HCT116 (cell line): Measurements from ENCODE around the gene HMGA1.

ENCODE experiments used
- EZH2 ChIP-seq: fragments of 200-600 bp; sonication (generic); IDR thresholded peaks from 2 replicates; pipeline ENCODE4 v1.6.1; 2017; ENCODE audit warnings: antibody characterized with exemption, mixed run types
- EZH2phosphoT487 ChIP-seq: fragments of 200-600 bp; IDR thresholded peaks from 2 replicates; pipeline ENCODE4 v1.6.1; 2018; ENCODE audit warnings: antibody characterized with exemption, borderline replicate concordance
- JUND ChIP-seq: IDR thresholded peaks from 2 replicates; pipeline ENCODE4 v1.6.1; 2012
- POLR2A ChIP-seq: IDR thresholded peaks from 2 replicates; pipeline ENCODE4 v1.7.0; 2011; ENCODE audit warnings: borderline replicate concordance; ENCODE audit not compliant: insufficient read depth, insufficient read length; ENCODE audit errors: extremely low read depth
- ZNF274 ChIP-seq: fragments of 200-500 bp; sonication (Bioruptor generic); IDR thresholded peaks from 2 replicates; pipeline ENCODE4 v1.6.1; 2014; ENCODE audit warnings: mild to moderate bottlenecking, low read depth, low read length, inconsistent platforms
- TF ChIP-seq, protein P1 (sequence below): IDR thresholded peaks from 2 replicates; pipeline ENCODE4 v1.6.1; 2012; ENCODE audit warnings: low read depth

- TF ChIP-seq POLR2A: no peak
- no peak for TF ChIP-seq JUND
- no peak for TF ChIP-seq EZH2phosphoT487
- TF ChIP-seq EZH2: no peak
- TF ChIP-seq, protein P1, sequence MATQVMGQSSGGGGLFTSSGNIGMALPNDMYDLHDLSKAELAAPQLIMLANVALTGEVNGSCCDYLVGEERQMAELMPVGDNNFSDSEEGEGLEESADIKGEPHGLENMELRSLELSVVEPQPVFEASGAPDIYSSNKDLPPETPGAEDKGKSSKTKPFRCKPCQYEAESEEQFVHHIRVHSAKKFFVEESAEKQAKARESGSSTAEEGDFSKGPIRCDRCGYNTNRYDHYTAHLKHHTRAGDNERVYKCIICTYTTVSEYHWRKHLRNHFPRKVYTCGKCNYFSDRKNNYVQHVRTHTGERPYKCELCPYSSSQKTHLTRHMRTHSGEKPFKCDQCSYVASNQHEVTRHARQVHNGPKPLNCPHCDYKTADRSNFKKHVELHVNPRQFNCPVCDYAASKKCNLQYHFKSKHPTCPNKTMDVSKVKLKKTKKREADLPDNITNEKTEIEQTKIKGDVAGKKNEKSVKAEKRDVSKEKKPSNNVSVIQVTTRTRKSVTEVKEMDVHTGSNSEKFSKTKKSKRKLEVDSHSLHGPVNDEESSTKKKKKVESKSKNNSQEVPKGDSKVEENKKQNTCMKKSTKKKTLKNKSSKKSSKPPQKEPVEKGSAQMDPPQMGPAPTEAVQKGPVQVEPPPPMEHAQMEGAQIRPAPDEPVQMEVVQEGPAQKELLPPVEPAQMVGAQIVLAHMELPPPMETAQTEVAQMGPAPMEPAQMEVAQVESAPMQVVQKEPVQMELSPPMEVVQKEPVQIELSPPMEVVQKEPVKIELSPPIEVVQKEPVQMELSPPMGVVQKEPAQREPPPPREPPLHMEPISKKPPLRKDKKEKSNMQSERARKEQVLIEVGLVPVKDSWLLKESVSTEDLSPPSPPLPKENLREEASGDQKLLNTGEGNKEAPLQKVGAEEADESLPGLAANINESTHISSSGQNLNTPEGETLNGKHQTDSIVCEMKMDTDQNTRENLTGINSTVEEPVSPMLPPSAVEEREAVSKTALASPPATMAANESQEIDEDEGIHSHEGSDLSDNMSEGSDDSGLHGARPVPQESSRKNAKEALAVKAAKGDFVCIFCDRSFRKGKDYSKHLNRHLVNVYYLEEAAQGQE: no peak
- TF ChIP-seq ZNF274: no peak
These were observed 31.2 kb upstream of the HMGA1 start for GRCh38 chr6:34205466-34205865.
